Bronchial epithelial cell (primary cell): ENCODE measurements around the gene HPS1. TPM values are rescaled to one million over a fixed set of nuclear protein-coding genes. Genes with fewer than 3 reads are reported as not detected.
A peak's percentile ranks its signal among the peaks of the same experiment; 100 is the strongest.

Experiments
- DNase-seq: peaks from one replicate; pipeline ENCODE4 v3.0.0-alpha.2; 2010; ENCODE audit warnings: low read depth
- FAIRE-seq: peaks from 2 replicates; lab custom pipeline; 2011; peaks lifted over from hg19 to GRCh38; lab: Jason Lieb, UNC
- H3K27me3 ChIP-seq: 2 replicates; pipeline ENCODE4 v1.5.1; 2011; ENCODE audit warnings: low read length; ENCODE audit not compliant: control insufficient read depth, insufficient read depth
- H3K36me3 ChIP-seq: 2 replicates; pipeline ENCODE4 v1.5.1; 2011; ENCODE audit warnings: low read length; ENCODE audit not compliant: control insufficient read depth, insufficient read depth
- H3K4me3 ChIP-seq: 2 replicates; pipeline ENCODE4 v1.5.1; 2011; ENCODE audit warnings: mild to moderate bottlenecking, low read depth, low read length, control low read depth
- CTCF ChIP-seq: IDR thresholded peaks from 2 replicates; pipeline ENCODE4 v1.5.1; 2011; ENCODE audit warnings: mild to moderate bottlenecking, moderate library complexity, low read length, control low read depth, inconsistent platforms; ENCODE audit not compliant: insufficient read depth, severe bottlenecking
- total RNA-seq: library from RNA; depleted of rRNA; stranded (reverse); fragments of >200 nt; gene quantifications from 2 replicates; pipeline ENCODE4 v1.2.1, GENCODE V29; 2014

Gene HPS1
- total RNA-seq, 1 donor from 2014 or later, result 15.8 TPM

GRCh38 chr10:98394851-98395440 is 51.8 kb downstream of the HPS1 start:
- Histone ChIP-seq H3K36me3 (no peaks in the 10 kb centered on the region), H3K4me3 (no peak overlapping the region), H3K27me3 (no peaks in the 10 kb centered on the region)
- no peak for TF ChIP-seq CTCF
- DNase-seq (no peak), FAIRE-seq (no peak)

GRCh38 chr10:98391578-98391991 is 55.1 kb downstream of the HPS1 start:
- no peak for TF ChIP-seq CTCF
- peak; percentile 75 for DNase-seq
- Histone ChIP-seq H3K27me3 (no peaks in the 10 kb centered on the region), H3K36me3 (no peaks in the 10 kb centered on the region), H3K4me3 (no peak overlapping the region)
- no peak for FAIRE-seq

- DNase-seq (no peak), FAIRE-seq (no peak)
- no peak for TF ChIP-seq CTCF
- Histone ChIP-seq H3K36me3 (no peaks in the 10 kb centered on the region), H3K4me3 (no peak overlapping the region), H3K27me3 (no peaks in the 10 kb centered on the region)
Measured at GRCh38 chr10:98391065-98391464, 55.7 kb downstream of the HPS1 start.

- Histone ChIP-seq H3K27me3 (no peaks in the 10 kb centered on the region), H3K4me3 (no peak overlapping the region), H3K36me3 (no peaks in the 10 kb centered on the region)
- DNase-seq (no peak), FAIRE-seq (no peak)
- TF ChIP-seq CTCF, result no peak
Measured at GRCh38 chr10:98390406-98390805, 56.3 kb downstream of the HPS1 start.

GRCh38 chr10:98389398-98389797 is 57.3 kb downstream of the HPS1 start:
- Histone ChIP-seq H3K4me3 (no peak overlapping the region), H3K27me3 (no peaks in the 10 kb centered on the region), H3K36me3 (no peaks in the 10 kb centered on the region)
- FAIRE-seq, result no peak
- TF ChIP-seq CTCF, result no peak
- DNase-seq, result no peak

GRCh38 chr10:98388101-98388655 is 58.6 kb downstream of the HPS1 start:
- TF ChIP-seq CTCF, result no peak
- no peak for FAIRE-seq

More at GRCh38 chr10:98388101-98388655, 58.6 kb downstream of the HPS1 start:
- H3K27me3 ChIP-seq, result no peaks in the 10 kb centered on the region
- no peak for DNase-seq
- no peak overlapping the region for H3K4me3 ChIP-seq
- no peaks in the 10 kb centered on the region for H3K36me3 ChIP-seq
